Right lobe of liver (tissue), 4 donors: Measurements from ENCODE around the gene FAM171A2.

ENCODE experiments used
- CTCF ChIP-seq, 4 donors: fragments of 200-600 bp in 3 of 4; fragments of 450-650 bp in 1 of 4; IDR thresholded peaks; one replicate each; pipeline versions ENCODE4 v1.5.1 to v1.8.0; 2016 to 2022; ENCODE audit warnings: antibody characterized with exemption in 4 of 4, mild to moderate bottlenecking in 2 of 4
- POLR2A ChIP-seq: fragments of 450-650 bp; IDR thresholded peaks from one replicate; pipeline ENCODE4 v1.6.1; 2017; ENCODE audit warnings: antibody characterized with exemption, mild to moderate bottlenecking
- donor health status: DM: no; HTN: no; CAD: no.
- donor health status: DM: no; HTN: no; CAD: no.
- donor health status: DM: no; HTN: yes; CAD: no.

DNA sequence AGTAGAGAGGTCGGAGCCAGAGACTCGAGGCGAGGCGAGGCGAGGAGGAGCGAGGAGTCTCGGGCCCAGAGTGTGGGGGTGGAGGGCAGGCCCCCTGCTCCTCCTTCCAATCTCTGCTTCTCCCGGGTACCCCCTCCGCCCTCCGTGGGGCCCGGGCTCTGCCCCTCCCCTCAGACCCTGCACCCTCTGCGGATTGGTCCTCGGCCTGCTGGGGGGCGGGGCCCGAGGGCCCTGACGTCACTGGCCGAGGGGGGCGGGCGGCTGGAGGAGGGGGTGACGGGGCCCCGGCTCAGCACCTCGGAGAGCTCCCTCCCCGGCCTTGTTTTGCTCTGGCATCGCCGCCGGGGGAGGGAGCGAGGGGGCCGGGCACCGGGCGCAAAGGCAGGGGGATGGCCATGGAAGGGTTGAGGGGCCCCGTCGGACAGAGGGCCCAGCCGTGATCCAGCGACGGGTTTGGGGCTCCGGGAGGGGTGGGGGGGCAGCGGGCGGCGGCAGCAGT, 55.3 kb downstream of the FAM171A2 start, which contains the start of gene RUNDC3A:
- TF ChIP-seq CTCF (IDR thresholded peaks at IDR 0.05) = no peak
- no peak for TF ChIP-seq POLR2A
